ENCODE measurements around the gene ATP2B3.

DNA sequence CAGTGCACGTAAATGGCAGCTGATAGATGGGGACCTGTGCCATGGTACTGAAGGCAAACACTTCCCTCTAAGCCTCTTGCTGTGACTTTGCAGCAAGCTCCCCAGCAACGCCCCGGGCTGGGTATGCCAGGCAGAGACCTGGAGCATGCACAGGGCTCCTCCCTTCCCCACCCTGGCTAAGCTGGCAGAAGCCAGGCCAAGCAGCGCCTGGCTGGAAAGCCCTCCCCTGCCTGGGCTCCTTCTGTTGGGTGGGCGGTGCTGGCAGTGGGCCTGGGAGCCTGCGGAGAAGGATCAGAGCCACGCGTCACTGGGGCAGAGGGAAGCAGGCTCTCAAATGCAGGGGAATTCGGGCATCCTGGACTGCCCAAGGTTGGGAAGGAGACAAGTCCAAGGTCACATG is 3.6 kb downstream of the ATP2B3 start:
- TF ChIP-seq POLR2A (IDR thresholded peaks at IDR 0.05) (no peak), POLR2AphosphoS5 (IDR thresholded peaks at IDR 0.05) (no peak), EP300 (IDR thresholded peaks at IDR 0.05) (no peak)
- TF ChIP-seq, protein P1, sequence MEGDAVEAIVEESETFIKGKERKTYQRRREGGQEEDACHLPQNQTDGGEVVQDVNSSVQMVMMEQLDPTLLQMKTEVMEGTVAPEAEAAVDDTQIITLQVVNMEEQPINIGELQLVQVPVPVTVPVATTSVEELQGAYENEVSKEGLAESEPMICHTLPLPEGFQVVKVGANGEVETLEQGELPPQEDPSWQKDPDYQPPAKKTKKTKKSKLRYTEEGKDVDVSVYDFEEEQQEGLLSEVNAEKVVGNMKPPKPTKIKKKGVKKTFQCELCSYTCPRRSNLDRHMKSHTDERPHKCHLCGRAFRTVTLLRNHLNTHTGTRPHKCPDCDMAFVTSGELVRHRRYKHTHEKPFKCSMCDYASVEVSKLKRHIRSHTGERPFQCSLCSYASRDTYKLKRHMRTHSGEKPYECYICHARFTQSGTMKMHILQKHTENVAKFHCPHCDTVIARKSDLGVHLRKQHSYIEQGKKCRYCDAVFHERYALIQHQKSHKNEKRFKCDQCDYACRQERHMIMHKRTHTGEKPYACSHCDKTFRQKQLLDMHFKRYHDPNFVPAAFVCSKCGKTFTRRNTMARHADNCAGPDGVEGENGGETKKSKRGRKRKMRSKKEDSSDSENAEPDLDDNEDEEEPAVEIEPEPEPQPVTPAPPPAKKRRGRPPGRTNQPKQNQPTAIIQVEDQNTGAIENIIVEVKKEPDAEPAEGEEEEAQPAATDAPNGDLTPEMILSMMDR (IDR thresholded peaks at IDR 0.05): no peak

All from upper lobe of left lung (tissue), 4 donors.